BJ (cell line): ENCODE data around the gene CNKSR1. TPM values are rescaled to one million over a fixed set of nuclear protein-coding genes. Genes with fewer than 3 reads are reported as not detected.

ENCODE experiments used
- CTCF ChIA-PET: fragments of 350-600 bp; formaldehyde crosslinking; extraction: SDS; loops from one replicate; lab custom pipeline; 2021; ENCODE audit warnings: antibody characterized with exemption, inconsistent platforms; lab: Yijun Ruan, JAX
- POLR2A ChIA-PET: fragments of 300-600 bp; sonication (Branson Sonifier 250); formaldehyde crosslinking; extraction: SDS; loops from one replicate; lab custom pipeline; 2021; ENCODE audit warnings: antibody characterized with exemption; lab: Charles Lee
- DNase-seq: peaks from one replicate; pipeline ENCODE4 v3.0.0-alpha.2; 2011; ENCODE audit warnings: low read depth
- H3K27me3 ChIP-seq: 2 replicates; pipeline ENCODE4 v1.6.0; 2011; ENCODE audit warnings: low read length; ENCODE audit not compliant: control insufficient read depth, insufficient read depth
- H3K36me3 ChIP-seq: 2 replicates; pipeline ENCODE4 v1.5.1; 2011; ENCODE audit warnings: low read length; ENCODE audit not compliant: control insufficient read depth, insufficient read depth
- H3K4me3 ChIP-seq: 2 replicates; pipeline ENCODE4 v1.5.1; 2011; ENCODE audit warnings: low read depth, mild to moderate bottlenecking, control low read depth, low read length
- CTCF ChIP-seq: IDR thresholded peaks from 2 replicates; pipeline ENCODE4 v1.5.1; 2011; ENCODE audit warnings: low read depth, mild to moderate bottlenecking, control low read depth, inconsistent platforms, low read length, moderate library complexity; ENCODE audit not compliant: insufficient read depth
- polyA minus RNA-seq: library from RNA; depleted of rRNA, polyadenylated mRNA; stranded (reverse); fragments of >200 nt; gene quantifications from 2 replicates; pipeline ENCODE4 v1.2.3, GENCODE V29; 2011; rRNA and poly(A)+ RNA removed
- polyA plus RNA-seq: library from polyadenylated mRNA; depleted of rRNA; stranded (reverse); fragments of >200 nt; gene quantifications from 2 replicates; pipeline ENCODE4 v1.2.3, GENCODE V29; 2011; rRNA removed

CNKSR1 gene
- polyA plus RNA-seq = 0.23 and 0.63 TPM in 2 replicates
- polyA minus RNA-seq = 0.57 TPM in 1 of 2 replicates, not detected in the other

- H3K4me3 ChIP-seq = no peak within 1 kb of the TSS
- no peaks in the 10 kb centered on the region for H3K36me3 ChIP-seq
- CTCF ChIA-PET = interaction anchor here (1.5 to 2.1 kb wide), 2 partner anchors 12 to 144 kb away, joined by 5 to 7 read pairs; no protein-coding TSS in a partner anchor
- DNase-seq = no peak
- H3K27me3 ChIP-seq = no peaks in the 10 kb centered on the region
- POLR2A ChIA-PET = no interaction called here
- TF ChIP-seq CTCF = no peak
Observed at GRCh38 chr1:26177182-26177684, at the start of gene CNKSR1. Gene CNKSR1, plus strand, starts transcription at chr1:26177491. Its CDS starts 57 bp downstream, at chr1:26177548.

GRCh38 chr1:26129778-26130177 is 47.5 kb upstream of the CNKSR1 start:
- no peak for TF ChIP-seq CTCF
- POLR2A ChIA-PET = no interaction called here

GRCh38 chr1:26130695-26131094 is 46.6 kb upstream of the CNKSR1 start:
- TF ChIP-seq CTCF = no peak
- no peak for DNase-seq
- CTCF ChIA-PET = interaction anchor here (0.6 to 6.8 kb wide), 2 partner anchors 11 to 24 kb away, joined by 3 to 76 read pairs; no protein-coding TSS in a partner anchor
- no peak overlapping the region for H3K4me3 ChIP-seq
- POLR2A ChIA-PET = no interaction called here
- peaks cover 5% of the 10 kb centered on the region for H3K27me3 ChIP-seq
- H3K36me3 ChIP-seq = no peaks in the 10 kb centered on the region

More at GRCh38 chr1:26129778-26130177, 47.5 kb upstream of the CNKSR1 start:
- no peaks in the 10 kb centered on the region for H3K36me3 ChIP-seq
- H3K27me3 ChIP-seq = peaks cover 5% of the 10 kb centered on the region
- CTCF ChIA-PET = interaction anchor here (0.7 to 6.8 kb wide), 6 partner anchors 12 to 234 kb away, joined by 3 to 76 read pairs (median 4); partner anchors contain the start of gene CEP85
- no peak overlapping the region for H3K4me3 ChIP-seq
- no peak for DNase-seq

GRCh38 chr1:26132128-26132833 is 45.0 kb upstream of the CNKSR1 start:
- ChIA-PET CTCF (interaction anchor here (1.8 kb wide), 1 partner anchor 12 kb away, joined by 18 read pairs; no protein-coding TSS in a partner anchor), POLR2A (no interaction called here)
- Histone ChIP-seq H3K36me3 (no peaks in the 10 kb centered on the region), H3K4me3 (no peak overlapping the region), H3K27me3 (peaks cover 5% of the 10 kb centered on the region)
- DNase-seq = no peak
- no peak for TF ChIP-seq CTCF

- DNase-seq = no peak
- Histone ChIP-seq H3K4me3 (no peak overlapping the region), H3K36me3 (no peaks in the 10 kb centered on the region), H3K27me3 (peaks cover 5% of the 10 kb centered on the region)
- CTCF ChIA-PET = interaction anchor here (1.8 kb wide), 1 partner anchor 12 kb away, joined by 18 read pairs; no protein-coding TSS in a partner anchor
- POLR2A ChIA-PET = no interaction called here
- no peak for TF ChIP-seq CTCF
Observed at GRCh38 chr1:26132834-26133167, 44.5 kb upstream of the CNKSR1 start.
